ENCODE results near the gene RNF150.

RNF150 gene

GRCh38 chr4:140971077-140971792 lies 162.0 kb downstream of the RNF150 start:
- H3K36me3 Mint-ChIP-seq (ENCODE audit: low read depth), result no peaks in the 10 kb centered on the region
- no peak overlapping the region for H3K27ac Mint-ChIP-seq
- H3K27me3 Mint-ChIP-seq, result no peaks in the 10 kb centered on the region
- no peak overlapping the region for H3K4me3 Mint-ChIP-seq
- no peaks in the 10 kb centered on the region for H3K4me1 Mint-ChIP-seq
- no peak for DNase-seq
- H3K9me3 Mint-ChIP-seq, result no peaks in the 10 kb centered on the region
- ATAC-seq, result no peak

GRCh38 chr4:140969296-140969695 lies 164.0 kb downstream of the RNF150 start:
- no peaks in the 10 kb centered on the region for H3K4me1 Mint-ChIP-seq
- no peak overlapping the region for H3K4me3 Mint-ChIP-seq
- DNase-seq (no peak), ATAC-seq (no peak)
- H3K9me3 Mint-ChIP-seq, result no peaks in the 10 kb centered on the region
- H3K36me3 Mint-ChIP-seq (ENCODE audit: low read depth), result no peaks in the 10 kb centered on the region
- no peaks in the 10 kb centered on the region for H3K27me3 Mint-ChIP-seq
- no peak overlapping the region for H3K27ac Mint-ChIP-seq

- Mint-ChIP-seq H3K27me3 (no peaks in the 10 kb centered on the region), H3K36me3 (ENCODE audit: low read depth) (no peaks in the 10 kb centered on the region), H3K27ac (no peak overlapping the region), H3K4me1 (no peaks in the 10 kb centered on the region), H3K9me3 (no peaks in the 10 kb centered on the region), H3K4me3 (no peak overlapping the region)
- ATAC-seq (no peak), DNase-seq (no peak)
Measured at GRCh38 chr4:140968371-140968770, 164.9 kb downstream of the RNF150 start.

- H3K27me3 Mint-ChIP-seq, result no peaks in the 10 kb centered on the region
Measured at GRCh38 chr4:140963883-140964282, 169.4 kb downstream of the RNF150 start.

GRCh38 chr4:140955641-140956040 lies 177.6 kb downstream of the RNF150 start:
- Mint-ChIP-seq H3K36me3 (ENCODE audit: low read depth) (no peaks in the 10 kb centered on the region), H3K4me1 (no peaks in the 10 kb centered on the region), H3K27ac (no peak overlapping the region), H3K4me3 (no peak overlapping the region), H3K9me3 (peaks cover 12% of the 10 kb centered on the region), H3K27me3 (no peaks in the 10 kb centered on the region)
- ATAC-seq (no peak), DNase-seq (no peak)

More at GRCh38 chr4:140963883-140964282, 169.4 kb downstream of the RNF150 start:
- Mint-ChIP-seq H3K36me3 (ENCODE audit: low read depth) (no peaks in the 10 kb centered on the region), H3K9me3 (no peaks in the 10 kb centered on the region), H3K4me1 (no peaks in the 10 kb centered on the region), H3K4me3 (no peak overlapping the region), H3K27ac (no peak overlapping the region)
- ATAC-seq (no peak), DNase-seq (no peak)

GRCh38 chr4:140952717-140953116 lies 180.6 kb downstream of the RNF150 start:
- Mint-ChIP-seq H3K36me3 (ENCODE audit: low read depth) (no peaks in the 10 kb centered on the region), H3K4me3 (no peak overlapping the region), H3K9me3 (peaks cover 12% of the 10 kb centered on the region), H3K27me3 (no peaks in the 10 kb centered on the region), H3K4me1 (no peaks in the 10 kb centered on the region), H3K27ac (no peak overlapping the region)
- no peak for DNase-seq
- no peak for ATAC-seq

- Mint-ChIP-seq H3K27ac (no peak overlapping the region), H3K27me3 (no peaks in the 10 kb centered on the region), H3K36me3 (ENCODE audit: low read depth) (no peaks in the 10 kb centered on the region), H3K4me3 (no peak overlapping the region), H3K9me3 (no peaks in the 10 kb centered on the region), H3K4me1 (no peaks in the 10 kb centered on the region)
- DNase-seq (no peak), ATAC-seq (no peak)
Measured at GRCh38 chr4:140947506-140947905, 185.8 kb downstream of the RNF150 start.

- Mint-ChIP-seq H3K4me1 (no peaks in the 10 kb centered on the region), H3K27ac (no peak overlapping the region), H3K9me3 (no peaks in the 10 kb centered on the region), H3K27me3 (no peaks in the 10 kb centered on the region), H3K36me3 (ENCODE audit: low read depth) (no peaks in the 10 kb centered on the region), H3K4me3 (no peak overlapping the region)
- DNase-seq (no peak), ATAC-seq (no peak)
Measured at GRCh38 chr4:140945106-140945505, 188.2 kb downstream of the RNF150 start.

GRCh38 chr4:140944572-140944971 lies 188.7 kb downstream of the RNF150 start:
- Mint-ChIP-seq H3K4me3 (no peak overlapping the region), H3K4me1 (no peaks in the 10 kb centered on the region), H3K9me3 (no peaks in the 10 kb centered on the region), H3K27ac (no peak overlapping the region), H3K36me3 (ENCODE audit: low read depth) (no peaks in the 10 kb centered on the region), H3K27me3 (no peaks in the 10 kb centered on the region)
- DNase-seq, result no peak
- no peak for ATAC-seq

- Mint-ChIP-seq H3K27me3 (no peaks in the 10 kb centered on the region), H3K36me3 (ENCODE audit: low read depth) (no peaks in the 10 kb centered on the region), H3K4me3 (no peak overlapping the region), H3K4me1 (no peaks in the 10 kb centered on the region), H3K27ac (no peak overlapping the region), H3K9me3 (no peaks in the 10 kb centered on the region)
- ATAC-seq (no peak), DNase-seq (no peak)
Measured at GRCh38 chr4:140944199-140944515, 189.1 kb downstream of the RNF150 start.

GRCh38 chr4:140943486-140944198 lies 189.6 kb downstream of the RNF150 start:
- Mint-ChIP-seq H3K27me3 (peaks cover 2% of the 10 kb centered on the region), H3K9me3 (no peaks in the 10 kb centered on the region), H3K4me1 (no peaks in the 10 kb centered on the region), H3K27ac (no peak overlapping the region), H3K36me3 (ENCODE audit: low read depth) (no peaks in the 10 kb centered on the region), H3K4me3 (no peak overlapping the region)
- no peak for ATAC-seq
- DNase-seq, result no peak

- Mint-ChIP-seq H3K27me3 (peaks cover 3% of the 10 kb centered on the region), H3K4me1 (no peaks in the 10 kb centered on the region), H3K36me3 (ENCODE audit: low read depth) (no peaks in the 10 kb centered on the region), H3K27ac (no peak overlapping the region), H3K4me3 (no peak overlapping the region), H3K9me3 (no peaks in the 10 kb centered on the region)
- no peak for DNase-seq
- no peak for ATAC-seq
Measured at GRCh38 chr4:140940589-140940988, 192.7 kb downstream of the RNF150 start.

- H3K27me3 Mint-ChIP-seq, result peaks cover 3% of the 10 kb centered on the region
- no peaks in the 10 kb centered on the region for H3K9me3 Mint-ChIP-seq
- H3K27ac Mint-ChIP-seq, result no peak overlapping the region
- H3K36me3 Mint-ChIP-seq (ENCODE audit: low read depth), result no peaks in the 10 kb centered on the region
- H3K4me3 Mint-ChIP-seq, result no peak overlapping the region
- ATAC-seq (no peak), DNase-seq (no peak)
- no peaks in the 10 kb centered on the region for H3K4me1 Mint-ChIP-seq
Measured at GRCh38 chr4:140937866-140938265, 195.4 kb downstream of the RNF150 start.

- no peak overlapping the region for H3K27ac Mint-ChIP-seq
- no peak overlapping the region for H3K4me3 Mint-ChIP-seq
- H3K4me1 Mint-ChIP-seq, result no peaks in the 10 kb centered on the region
- DNase-seq (no peak), ATAC-seq (no peak)
- peaks cover 16% of the 10 kb centered on the region for H3K27me3 Mint-ChIP-seq
- H3K36me3 Mint-ChIP-seq (ENCODE audit: low read depth), result no peaks in the 10 kb centered on the region
- H3K9me3 Mint-ChIP-seq, result no peaks in the 10 kb centered on the region
Measured at GRCh38 chr4:140935254-140935653, 198.0 kb downstream of the RNF150 start.

GRCh38 chr4:140932501-140933045 lies 200.7 kb downstream of the RNF150 start:
- H3K36me3 Mint-ChIP-seq (ENCODE audit: low read depth), result no peaks in the 10 kb centered on the region

More at GRCh38 chr4:140932501-140933045, 200.7 kb downstream of the RNF150 start:
- no peak overlapping the region for H3K4me3 Mint-ChIP-seq
- H3K27me3 Mint-ChIP-seq, result peaks cover 13% of the 10 kb centered on the region
- no peak for DNase-seq
- H3K9me3 Mint-ChIP-seq, result no peaks in the 10 kb centered on the region
- H3K4me1 Mint-ChIP-seq, result no peaks in the 10 kb centered on the region
- ATAC-seq, result no peak
- H3K27ac Mint-ChIP-seq, result no peak overlapping the region

Measured in activated naive CD8-positive, alpha-beta T cell treated with anti-CD3 and anti-CD28 coated beads, Interleukin-2, amount 50 U/mL, for 24 hours (primary cell).